ENCODE measurements around the gene TNFRSF21. TPM values are rescaled to one million over a fixed set of nuclear protein-coding genes. Genes with fewer than 3 reads are reported as not detected.
"Not testable (repeated sequence)": the region's sequence is repeated elsewhere in the genome, so short reads cannot be mapped to it uniquely, and the experiment has no call there.

TNFRSF21 gene
- polyA plus RNA-seq, 3 donors = 30.3 to 37.0 (median 30.8) TPM

GRCh38 chr6:47328606-47329005, 18.9 kb upstream of the TNFRSF21 start:
- DNase-seq = not testable (repeated sequence)

DNA sequence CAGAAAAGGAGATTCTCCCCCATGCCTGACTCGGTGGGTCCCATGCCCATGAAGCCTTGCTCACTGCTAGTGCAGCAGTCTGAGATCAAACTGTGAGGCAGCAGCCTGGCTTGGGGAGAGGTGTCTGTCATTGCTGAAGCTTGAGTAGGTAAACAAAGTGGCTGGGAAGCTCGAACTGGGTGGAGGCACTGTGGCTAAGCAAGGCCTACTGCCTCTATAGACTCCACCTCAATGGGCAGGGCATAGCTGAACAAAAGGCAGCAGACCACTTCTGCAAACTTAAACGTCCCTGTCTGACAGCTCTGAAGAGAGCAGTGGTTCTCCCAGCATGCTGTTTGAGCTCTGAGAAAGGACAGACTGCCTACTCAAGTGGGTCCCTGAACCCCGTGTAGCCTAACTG, 18.4 kb upstream of the TNFRSF21 start:
- DNase-seq = not testable (repeated sequence)

- DNase-seq = no peak
These were observed 14.2 kb upstream of the TNFRSF21 start for GRCh38 chr6:47323887-47324286.

GRCh38 chr6:47323321-47323720, 13.6 kb upstream of the TNFRSF21 start:
- no peak for DNase-seq

GRCh38 chr6:47321577-47321976, 11.9 kb upstream of the TNFRSF21 start:
- no peak for DNase-seq

DNA sequence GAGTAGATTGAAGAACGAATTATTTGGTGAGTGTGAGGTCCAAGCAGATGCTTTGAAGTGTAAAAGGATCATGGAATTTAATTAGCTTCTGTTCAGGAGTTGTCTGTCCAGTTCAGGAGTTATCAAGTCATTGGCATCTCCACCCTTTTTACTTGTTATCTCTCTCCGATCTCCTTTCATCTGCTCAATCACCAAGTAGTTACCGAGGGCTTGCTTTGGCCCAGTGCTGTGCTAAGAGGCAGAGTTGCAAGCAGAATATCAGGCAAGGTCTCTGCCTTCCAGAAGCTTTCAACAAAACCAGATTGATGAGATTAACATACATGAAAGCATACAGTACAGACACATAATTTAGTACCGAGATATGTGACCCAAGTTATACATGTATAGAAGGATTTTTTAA, 10.2 kb upstream of the TNFRSF21 start:
- no peak for DNase-seq

DNA sequence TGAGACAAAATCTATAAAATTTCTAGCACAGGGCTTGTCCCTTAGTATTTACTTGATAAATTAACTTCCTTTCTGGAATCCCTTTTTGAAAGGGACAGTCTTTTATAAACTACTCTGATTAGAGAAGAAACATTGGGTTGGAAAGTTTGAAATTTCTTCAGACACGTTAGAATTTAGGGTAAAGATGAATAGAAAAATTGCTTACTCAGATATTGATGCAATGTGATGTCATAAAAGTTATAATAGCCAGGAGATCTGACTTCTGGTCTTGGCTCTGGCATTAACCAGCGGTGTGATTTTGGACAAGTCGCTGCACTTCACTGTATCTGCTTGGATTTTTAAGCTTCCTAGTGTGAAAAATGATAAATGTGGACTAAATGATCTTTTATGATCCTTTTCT, 9.7 kb upstream of the TNFRSF21 start:
- no peak for DNase-seq

DNA sequence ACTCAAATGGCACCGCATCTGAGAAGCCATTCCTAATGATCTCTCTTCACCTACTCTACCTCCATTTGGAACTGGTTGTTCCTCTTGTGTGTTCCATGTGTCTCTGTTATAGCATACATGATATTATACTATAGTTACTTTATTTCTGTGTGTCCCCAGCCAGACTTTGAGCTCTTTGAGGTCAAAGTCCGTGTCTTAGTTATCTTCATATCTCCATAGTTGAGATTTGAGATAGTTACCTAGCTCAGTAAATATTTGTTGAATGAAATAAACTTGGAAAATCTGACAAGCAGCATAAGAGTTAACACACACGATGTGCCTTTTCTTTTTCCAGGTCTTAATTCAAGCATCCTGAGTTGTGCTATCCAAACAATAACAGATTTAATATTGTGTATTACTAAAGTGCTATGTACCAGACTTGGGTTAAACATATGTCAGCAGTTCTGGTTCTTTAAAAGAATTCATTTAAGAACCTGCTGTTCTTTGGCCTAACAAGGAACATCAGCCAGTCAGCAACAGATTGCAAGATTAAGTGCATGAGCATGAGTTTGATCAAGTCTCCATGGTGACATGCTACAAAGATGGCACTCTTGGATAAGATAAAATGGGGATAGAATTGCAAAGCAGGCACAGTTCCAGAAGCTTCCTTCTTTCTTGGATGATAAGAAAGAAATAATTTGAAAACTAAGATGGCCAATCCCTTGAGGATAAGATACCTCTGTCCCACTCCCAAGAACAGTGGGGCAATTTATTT, 8.7 kb upstream of the TNFRSF21 start:
- no peak for DNase-seq

- DNase-seq = not testable (repeated sequence)
These were observed 5.5 kb upstream of the TNFRSF21 start for GRCh38 chr6:47315181-47315580.

- no peak for DNase-seq
These were observed 401 bp upstream of the TNFRSF21 start for GRCh38 chr6:47310131-47310480.

DNA sequence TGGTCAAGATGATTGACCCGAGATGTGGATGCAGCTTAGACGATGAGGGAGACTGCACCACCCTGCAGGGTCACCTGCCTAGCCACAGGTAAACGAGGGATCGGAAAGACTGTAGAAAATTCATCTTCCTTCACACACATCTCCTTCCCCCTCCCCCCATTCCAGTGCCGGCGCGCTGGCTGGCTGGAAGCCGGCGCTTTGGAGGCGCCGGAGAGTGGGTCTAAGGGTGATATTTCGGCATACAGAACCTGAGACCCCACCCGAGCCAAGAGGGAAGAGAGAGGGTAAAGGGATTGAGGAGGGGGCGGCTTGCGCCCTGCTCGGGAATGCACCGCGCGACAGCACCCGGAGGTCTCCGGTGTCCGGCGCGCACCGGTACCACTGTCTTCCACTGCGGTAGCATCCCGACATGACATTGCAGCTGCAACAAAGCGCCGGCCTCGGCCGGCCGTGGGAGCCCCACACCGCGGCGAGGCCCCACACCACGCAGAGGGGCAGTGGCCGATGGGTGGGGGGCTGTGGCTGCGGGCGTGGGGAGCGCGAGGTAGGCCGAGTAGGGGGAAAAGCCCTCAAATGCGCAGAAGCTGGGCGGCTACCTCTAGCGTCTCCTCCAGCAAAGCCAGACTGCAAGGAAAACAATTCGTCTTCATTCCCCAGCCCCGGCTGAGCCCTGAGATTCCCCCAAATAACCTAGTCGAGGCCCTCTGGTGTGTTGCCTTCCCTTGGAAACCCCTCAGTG, 984 bp downstream of the TNFRSF21 start:
- no peak for DNase-seq

GRCh38 chr6:47308198-47308517, 1.5 kb downstream of the TNFRSF21 start:
- DNase-seq = no peak

GRCh38 chr6:47307362-47308197, 2.1 kb downstream of the TNFRSF21 start:
- no peak for DNase-seq

DNA sequence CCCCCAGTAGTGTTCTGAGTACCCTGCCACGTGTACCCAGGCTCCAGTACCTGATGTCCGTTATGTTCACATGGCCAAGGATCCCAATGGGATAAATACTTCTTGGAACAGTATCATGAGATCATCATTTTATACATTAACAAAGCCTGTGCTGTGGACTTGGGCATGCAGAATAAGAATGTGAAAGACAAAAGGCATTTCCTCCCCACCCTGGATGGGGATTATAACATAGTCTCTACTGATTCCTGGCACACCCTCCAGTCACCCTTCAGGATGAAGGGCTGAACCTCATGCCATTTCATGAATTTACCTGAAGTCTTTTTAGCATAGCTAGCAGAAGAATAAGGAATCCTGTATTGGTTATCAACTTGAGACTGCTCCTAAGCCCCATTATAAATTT, 2.8 kb downstream of the TNFRSF21 start:
- DNase-seq = no peak

- no peak for DNase-seq
These were observed 5.8 kb downstream of the TNFRSF21 start for GRCh38 chr6:47303861-47304260.

- no peak for DNase-seq
These were observed 6.4 kb downstream of the TNFRSF21 start for GRCh38 chr6:47303342-47303741.

DNA sequence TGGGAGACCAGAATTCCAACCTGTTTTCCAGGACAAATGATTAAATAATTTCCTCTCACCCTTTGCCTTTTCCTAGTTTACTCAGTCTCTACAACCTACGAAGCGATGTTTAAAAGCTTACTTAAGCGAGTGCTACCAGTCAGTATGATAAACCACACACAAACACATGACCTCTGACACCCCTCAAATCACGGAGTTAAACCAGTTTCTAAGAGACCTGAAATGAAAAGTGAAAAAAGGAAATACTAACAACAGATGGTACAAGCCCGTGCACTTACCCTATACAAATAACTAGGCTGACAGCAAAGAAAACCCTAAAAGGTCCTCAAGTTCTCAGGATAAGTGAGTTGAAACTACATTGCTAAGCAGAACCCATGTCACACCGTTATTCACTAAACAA, 7.7 kb downstream of the TNFRSF21 start:
- no peak for DNase-seq

DNA sequence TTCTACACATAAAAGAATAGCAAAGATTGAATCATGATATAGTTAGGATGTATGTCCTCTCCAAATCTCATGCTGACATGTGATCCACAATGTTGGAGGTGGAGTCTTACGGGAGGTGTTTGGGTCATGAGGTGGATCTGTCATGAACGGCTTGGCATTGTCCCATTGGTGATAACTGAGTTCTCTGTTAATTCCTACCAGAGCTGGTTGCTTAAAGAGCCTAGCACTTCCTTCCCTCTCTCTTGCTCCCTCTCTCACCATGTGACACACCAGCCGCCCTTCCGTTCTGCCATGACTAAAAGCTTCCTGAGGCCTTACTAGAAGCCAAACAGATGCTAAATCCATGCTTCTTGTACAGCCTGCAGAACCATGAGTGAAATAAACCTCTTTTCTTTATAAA, 8.3 kb downstream of the TNFRSF21 start:
- DNase-seq = no peak

- no peak for DNase-seq
These were observed 9.3 kb downstream of the TNFRSF21 start for GRCh38 chr6:47300417-47300816.

DNA sequence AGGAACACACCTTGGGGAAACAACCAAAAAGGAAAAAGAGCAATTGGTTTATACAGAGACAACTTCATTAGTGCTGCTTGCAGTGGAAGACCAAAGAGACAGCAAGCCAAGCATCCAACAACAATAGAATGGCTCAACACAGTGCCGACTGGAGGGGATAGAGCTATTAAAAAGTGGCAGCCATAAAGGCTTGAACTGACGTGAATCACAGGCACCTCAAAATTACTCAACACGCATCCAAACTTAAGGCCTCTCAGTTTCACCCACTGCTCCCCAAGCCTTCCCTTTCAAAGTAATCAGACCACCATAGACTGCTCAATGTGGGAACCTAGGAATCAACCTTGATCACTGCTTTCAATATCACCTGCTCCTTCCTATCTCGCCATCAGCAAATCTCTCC, 9.7 kb downstream of the TNFRSF21 start:
- no peak for DNase-seq

- no peak for DNase-seq
These were observed 11.2 kb downstream of the TNFRSF21 start for GRCh38 chr6:47298475-47298874.

- no peak for DNase-seq
These were observed 14.7 kb downstream of the TNFRSF21 start for GRCh38 chr6:47294990-47295389.

- no peak for DNase-seq
These were observed 16.8 kb downstream of the TNFRSF21 start for GRCh38 chr6:47292944-47293343.

All from renal pelvis (tissue), 4 donors.